ENCODE data around the gene PTPRB.

The PTPRB gene

GRCh38 chr12:70608184-70608583 lies 29.0 kb downstream of the PTPRB start:
- H2BK15ac ChIP-seq (ENCODE audit: low read depth, poor library complexity, severe bottlenecking), result no peak overlapping the region
- no peak overlapping the region for H4K8ac ChIP-seq (ENCODE audit: low read length)
- H2BK120ac ChIP-seq (ENCODE audit: low read depth, low read length), result no peak overlapping the region

GRCh38 chr12:70607107-70607506 lies 30.1 kb downstream of the PTPRB start:
- H3K36me3 ChIP-seq (ENCODE audit: control insufficient read depth in 1 of 2, insufficient read depth in 2 of 2, low read depth in 1 of 2, low read length in 2 of 2), result no peaks in the 10 kb centered on the region
- no peak overlapping the region for H2BK15ac ChIP-seq (ENCODE audit: low read depth, poor library complexity, severe bottlenecking)
- no peak overlapping the region for H3K4ac ChIP-seq (ENCODE audit: low read depth in 1 of 2, low read length in 2 of 2)
- H3K9me3 ChIP-seq (ENCODE audit: control insufficient read depth, low read length), result peaks cover 6% of the 10 kb centered on the region
- H3K23ac ChIP-seq (ENCODE audit: low read length in 2 of 2), result no peak overlapping the region
- no peaks in the 10 kb centered on the region for H3K79me1 ChIP-seq (replicated peaks; ENCODE audit: low read length, poor library complexity, severe bottlenecking)
- no peak overlapping the region for H3K4me3 ChIP-seq (ENCODE audit: insufficient read depth in 1 of 2, low read depth in 1 of 2, low read length in 2 of 2)
- H3K27me3 ChIP-seq (ENCODE audit: control insufficient read depth in 1 of 2, insufficient read depth in 1 of 2, low read length in 2 of 2), result peaks cover 0 to 11% of the 10 kb centered on the region in 2 experiments
- no peak overlapping the region for H2AFZ ChIP-seq (ENCODE audit: low read depth, low read length)
- no peak overlapping the region for H4K8ac ChIP-seq (ENCODE audit: low read length)
- no peak overlapping the region for H2BK120ac ChIP-seq (ENCODE audit: low read depth, low read length)
- no peak overlapping the region for H2AK5ac ChIP-seq (ENCODE audit: low read length, severe bottlenecking)
- H4K91ac ChIP-seq (ENCODE audit: low read length), result no peak overlapping the region
- no peak overlapping the region for H3K9ac ChIP-seq (ENCODE audit: low read length)
- H3K4me1 ChIP-seq (ENCODE audit: control insufficient read depth, insufficient read depth, low read depth, low read length), result peaks cover 9% of the 10 kb centered on the region
- H2BK5ac ChIP-seq (ENCODE audit: low read depth, low read length, poor library complexity, severe bottlenecking), result no peak overlapping the region
- H3K4me2 ChIP-seq (ENCODE audit: low read length, poor library complexity, severe bottlenecking), result no peak overlapping the region
- no peak overlapping the region for H2BK12ac ChIP-seq (ENCODE audit: low read length in 2 of 2)
- H3K27ac ChIP-seq (ENCODE audit: low read length, poor library complexity, severe bottlenecking), result no peak overlapping the region
- no peak overlapping the region for H3K18ac ChIP-seq (ENCODE audit: low read depth in 1 of 2, low read length in 2 of 2)
- no peak for DNase-seq
- H3K14ac ChIP-seq (ENCODE audit: low read length in 2 of 2), result no peak overlapping the region

More at GRCh38 chr12:70608184-70608583, 29.0 kb downstream of the PTPRB start:
- Histone ChIP-seq H2AFZ (ENCODE audit: low read depth, low read length) (no peak overlapping the region), H2AK5ac (ENCODE audit: low read length, severe bottlenecking) (no peak overlapping the region), H3K36me3 (ENCODE audit: control insufficient read depth in 1 of 2, insufficient read depth in 2 of 2, low read depth in 1 of 2, low read length in 2 of 2) (no peaks in the 10 kb centered on the region), H3K4me1 (ENCODE audit: control insufficient read depth, insufficient read depth, low read depth, low read length) (peaks cover 9% of the 10 kb centered on the region), H3K23ac (ENCODE audit: low read length in 2 of 2) (no peak overlapping the region), H3K79me1 (replicated peaks; ENCODE audit: low read length, poor library complexity, severe bottlenecking) (no peaks in the 10 kb centered on the region), H3K27ac (ENCODE audit: low read length, poor library complexity, severe bottlenecking) (no peak overlapping the region), H2BK5ac (ENCODE audit: low read depth, low read length, poor library complexity, severe bottlenecking) (no peak overlapping the region), H3K4ac (ENCODE audit: low read depth in 1 of 2, low read length in 2 of 2) (no peak overlapping the region), H3K9ac (ENCODE audit: low read length) (no peak overlapping the region), H3K27me3 (ENCODE audit: control insufficient read depth in 1 of 2, insufficient read depth in 1 of 2, low read length in 2 of 2) (peaks cover 0 to 14% of the 10 kb centered on the region in 2 experiments), H4K91ac (ENCODE audit: low read length) (no peak overlapping the region), H3K9me3 (ENCODE audit: control insufficient read depth, low read length) (peaks cover 6% of the 10 kb centered on the region), H2BK12ac (ENCODE audit: low read length in 2 of 2) (no peak overlapping the region), H3K14ac (ENCODE audit: low read length in 2 of 2) (no peak overlapping the region), H3K18ac (ENCODE audit: low read depth in 1 of 2, low read length in 2 of 2) (no peak overlapping the region), H3K4me2 (ENCODE audit: low read length, poor library complexity, severe bottlenecking) (no peak overlapping the region), H3K4me3 (ENCODE audit: insufficient read depth in 1 of 2, low read depth in 1 of 2, low read length in 2 of 2) (no peak overlapping the region)
- DNase-seq, result no peak
- WGBS, result no CpG with 5 or more reads among the region's 1 CpG

- Histone ChIP-seq H4K91ac (ENCODE audit: low read length) (no peak overlapping the region), H3K36me3 (ENCODE audit: control insufficient read depth in 1 of 2, insufficient read depth in 2 of 2, low read depth in 1 of 2, low read length in 2 of 2) (no peaks in the 10 kb centered on the region), H3K79me1 (replicated peaks; ENCODE audit: low read length, poor library complexity, severe bottlenecking) (no peaks in the 10 kb centered on the region), H3K4me1 (ENCODE audit: control insufficient read depth, insufficient read depth, low read depth, low read length) (peaks cover 9% of the 10 kb centered on the region), H3K4me3 (ENCODE audit: insufficient read depth in 1 of 2, low read depth in 1 of 2, low read length in 2 of 2) (no peak overlapping the region), H2AFZ (ENCODE audit: low read depth, low read length) (no peak overlapping the region), H3K18ac (ENCODE audit: low read depth in 1 of 2, low read length in 2 of 2) (no peak overlapping the region), H2BK120ac (ENCODE audit: low read depth, low read length) (no peak overlapping the region), H3K9ac (ENCODE audit: low read length) (no peak overlapping the region), H3K4ac (ENCODE audit: low read depth in 1 of 2, low read length in 2 of 2) (no peak overlapping the region), H2BK12ac (ENCODE audit: low read length in 2 of 2) (no peak overlapping the region), H2BK5ac (ENCODE audit: low read depth, low read length, poor library complexity, severe bottlenecking) (no peak overlapping the region), H4K8ac (ENCODE audit: low read length) (no peak overlapping the region), H3K27me3 (ENCODE audit: control insufficient read depth in 1 of 2, insufficient read depth in 1 of 2, low read length in 2 of 2) (peaks cover 0 to 11% of the 10 kb centered on the region in 2 experiments), H2AK5ac (ENCODE audit: low read length, severe bottlenecking) (no peak overlapping the region), H3K27ac (ENCODE audit: low read length, poor library complexity, severe bottlenecking) (no peak overlapping the region), H2BK15ac (ENCODE audit: low read depth, poor library complexity, severe bottlenecking) (no peak overlapping the region), H3K4me2 (ENCODE audit: low read length, poor library complexity, severe bottlenecking) (no peak overlapping the region), H3K9me3 (ENCODE audit: control insufficient read depth, low read length) (peaks cover 6% of the 10 kb centered on the region), H3K23ac (ENCODE audit: low read length in 2 of 2) (no peak overlapping the region), H3K14ac (ENCODE audit: low read length in 2 of 2) (no peak overlapping the region)
- no peak for DNase-seq
- 97% methylated on average over 4 of the region's 5 CpGs for WGBS
Observed at GRCh38 chr12:70605976-70606375, 31.3 kb downstream of the PTPRB start.

GRCh38 chr12:70604662-70605061 lies 32.6 kb downstream of the PTPRB start:
- Histone ChIP-seq H2AFZ (ENCODE audit: low read depth, low read length) (no peak overlapping the region), H3K9me3 (ENCODE audit: control insufficient read depth, low read length) (peaks cover 6% of the 10 kb centered on the region), H4K91ac (ENCODE audit: low read length) (no peak overlapping the region), H2AK5ac (ENCODE audit: low read length, severe bottlenecking) (no peak overlapping the region), H3K23ac (ENCODE audit: low read length in 2 of 2) (no peak overlapping the region), H3K18ac (ENCODE audit: low read depth in 1 of 2, low read length in 2 of 2) (no peak overlapping the region), H2BK12ac (ENCODE audit: low read length in 2 of 2) (no peak overlapping the region), H3K4me2 (ENCODE audit: low read length, poor library complexity, severe bottlenecking) (no peak overlapping the region), H3K36me3 (ENCODE audit: control insufficient read depth in 1 of 2, insufficient read depth in 2 of 2, low read depth in 1 of 2, low read length in 2 of 2) (no peaks in the 10 kb centered on the region), H4K8ac (ENCODE audit: low read length) (no peak overlapping the region), H2BK5ac (ENCODE audit: low read depth, low read length, poor library complexity, severe bottlenecking) (no peak overlapping the region), H3K4ac (ENCODE audit: low read depth in 1 of 2, low read length in 2 of 2) (no peak overlapping the region), H3K27me3 (ENCODE audit: control insufficient read depth in 1 of 2, insufficient read depth in 1 of 2, low read length in 2 of 2) (peaks cover 0 to 11% of the 10 kb centered on the region in 2 experiments), H3K27ac (ENCODE audit: low read length, poor library complexity, severe bottlenecking) (no peak overlapping the region), H3K14ac (ENCODE audit: low read length in 2 of 2) (no peak overlapping the region), H2BK15ac (ENCODE audit: low read depth, poor library complexity, severe bottlenecking) (no peak overlapping the region), H3K4me1 (ENCODE audit: control insufficient read depth, insufficient read depth, low read depth, low read length) (peaks cover 9% of the 10 kb centered on the region), H3K79me1 (replicated peaks; ENCODE audit: low read length, poor library complexity, severe bottlenecking) (no peaks in the 10 kb centered on the region), H3K4me3 (ENCODE audit: insufficient read depth in 1 of 2, low read depth in 1 of 2, low read length in 2 of 2) (no peak overlapping the region), H2BK120ac (ENCODE audit: low read depth, low read length) (no peak overlapping the region), H3K9ac (ENCODE audit: low read length) (no peak overlapping the region)
- DNase-seq, result no peak
- WGBS, result 78% methylated on average over 3 of the region's 4 CpGs
